Non-pigmented ciliary epithelial cell (primary cell): ENCODE results near the gene SLC38A8.

Experiments
- DNase-seq: peaks from one replicate; pipeline ENCODE4 v3.0.0-alpha.2; 2010; ENCODE audit warnings: low read depth

Gene SLC38A8

DNA sequence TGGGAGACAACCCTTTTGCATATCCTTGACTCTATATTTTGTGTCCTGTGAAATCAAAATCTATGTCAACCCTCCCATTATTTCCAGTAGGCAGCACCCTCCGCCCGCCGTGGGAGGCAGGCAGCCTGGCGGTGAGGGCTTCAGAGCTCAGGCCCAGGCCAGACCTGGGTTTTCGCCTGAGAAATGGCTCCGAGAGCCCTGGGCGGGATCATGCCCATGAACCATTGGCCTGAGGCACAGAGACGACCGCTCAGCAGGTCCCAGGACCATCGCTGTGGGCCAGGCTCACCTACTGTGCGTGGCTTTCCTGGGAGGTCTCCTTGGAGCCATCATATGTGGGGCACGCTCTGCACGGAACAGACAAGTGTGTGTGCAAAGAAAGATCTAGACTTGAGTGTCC is 6.3 kb upstream of the SLC38A8 start:
- DNase-seq: no peak

GRCh38 chr16:84048270-84048669 is 5.7 kb upstream of the SLC38A8 start:
- DNase-seq: no peak

- no peak for DNase-seq
Measured at GRCh38 chr16:84047626-84048025, 5.0 kb upstream of the SLC38A8 start.

DNA sequence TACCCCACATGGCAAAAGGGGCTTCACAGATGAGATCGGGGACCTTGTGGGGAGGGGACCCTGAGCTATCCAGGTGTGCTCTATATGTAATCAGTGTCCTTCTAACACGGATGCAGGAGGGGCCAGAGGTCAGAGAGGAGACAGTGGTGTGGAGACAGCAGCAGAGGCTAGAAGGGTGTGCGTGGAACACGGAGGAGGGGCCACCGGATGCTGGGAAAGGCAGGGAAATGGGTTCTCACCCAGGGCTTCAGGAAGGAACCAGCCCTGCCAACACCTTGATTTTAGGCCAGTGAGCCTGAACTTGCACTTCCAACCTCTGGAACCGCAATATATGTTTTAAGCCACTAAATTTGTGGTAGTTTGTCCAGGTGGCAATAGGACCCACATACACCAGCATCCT is 4.6 kb upstream of the SLC38A8 start:
- DNase-seq: no peak

- no peak for DNase-seq
Measured at GRCh38 chr16:84045818-84046470, 3.3 kb upstream of the SLC38A8 start.

- DNase-seq: no peak
Measured at GRCh38 chr16:84045001-84045817, 2.6 kb upstream of the SLC38A8 start.

DNA sequence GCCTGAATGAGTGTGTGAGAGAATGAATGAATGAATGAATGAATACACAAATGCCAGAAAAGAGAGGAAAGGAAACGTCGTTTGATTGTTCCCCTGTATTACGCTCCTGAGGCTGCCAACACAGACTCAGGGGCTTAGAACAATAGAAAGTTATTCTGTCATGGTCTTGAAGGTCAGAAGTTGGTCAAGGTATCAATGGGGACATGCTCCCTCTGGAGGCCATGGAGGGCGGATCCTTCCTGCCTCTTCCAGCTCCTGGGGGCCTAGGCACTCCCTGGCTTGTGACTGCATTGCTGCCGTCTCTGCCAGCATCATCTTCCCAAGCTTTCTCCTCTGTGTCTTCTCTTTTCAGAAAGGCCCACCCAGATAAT is 1.5 kb upstream of the SLC38A8 start:
- no peak for DNase-seq

DNA sequence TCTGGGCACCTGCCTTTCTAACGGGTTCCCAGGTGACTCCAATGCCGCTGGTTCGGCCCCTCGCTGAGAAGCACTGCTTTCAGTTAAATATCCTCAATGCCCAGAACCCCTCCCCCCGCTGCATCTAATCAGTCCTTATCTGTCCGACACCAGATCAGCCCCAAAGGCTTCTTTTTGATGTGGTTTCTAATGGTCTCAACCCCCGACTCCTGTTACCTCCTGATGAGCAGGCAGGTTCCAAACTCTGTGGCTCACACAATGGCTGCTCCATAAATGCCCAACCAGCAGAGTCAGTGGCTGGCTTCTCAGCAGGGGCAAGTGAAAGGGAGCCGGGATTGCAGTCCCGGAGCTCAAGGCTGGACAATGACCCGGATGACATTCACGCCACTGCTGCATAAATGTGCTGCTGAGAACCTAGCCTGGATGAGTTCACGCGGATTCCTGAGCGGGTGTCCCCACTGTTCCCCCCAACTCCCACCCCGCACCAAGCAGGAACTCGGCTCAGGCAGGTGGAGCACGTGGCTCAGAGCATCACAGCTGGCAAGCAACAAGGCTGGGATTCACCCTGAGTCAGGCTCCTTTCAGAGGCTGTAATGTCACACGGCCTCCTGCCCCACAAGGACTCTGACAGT is 1.0 kb upstream of the SLC38A8 start:
- DNase-seq: no peak

- no peak for DNase-seq
Measured at GRCh38 chr16:84042879-84043485, 387 bp upstream of the SLC38A8 start.

DNA sequence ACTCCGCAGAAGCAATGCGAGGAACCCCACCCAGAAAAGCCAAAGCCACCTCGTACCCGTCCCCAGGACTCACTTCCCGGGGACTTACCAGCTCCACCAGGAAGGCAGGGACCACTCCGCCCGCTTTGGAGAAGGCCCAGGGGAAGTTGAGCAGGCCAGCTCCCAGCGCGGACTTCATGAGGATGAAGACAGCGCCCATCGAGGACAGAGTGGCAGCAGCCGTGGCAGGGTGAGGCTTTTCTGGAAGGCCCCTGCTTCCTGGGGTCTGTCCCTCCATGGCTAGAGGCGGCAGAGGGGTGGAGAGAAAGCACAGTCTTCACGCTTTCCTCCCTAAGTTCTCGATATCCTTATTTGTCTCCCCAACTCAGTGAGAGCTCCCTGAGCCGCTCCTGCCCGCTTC is 714 bp downstream of the SLC38A8 start:
- DNase-seq: no peak

DNA sequence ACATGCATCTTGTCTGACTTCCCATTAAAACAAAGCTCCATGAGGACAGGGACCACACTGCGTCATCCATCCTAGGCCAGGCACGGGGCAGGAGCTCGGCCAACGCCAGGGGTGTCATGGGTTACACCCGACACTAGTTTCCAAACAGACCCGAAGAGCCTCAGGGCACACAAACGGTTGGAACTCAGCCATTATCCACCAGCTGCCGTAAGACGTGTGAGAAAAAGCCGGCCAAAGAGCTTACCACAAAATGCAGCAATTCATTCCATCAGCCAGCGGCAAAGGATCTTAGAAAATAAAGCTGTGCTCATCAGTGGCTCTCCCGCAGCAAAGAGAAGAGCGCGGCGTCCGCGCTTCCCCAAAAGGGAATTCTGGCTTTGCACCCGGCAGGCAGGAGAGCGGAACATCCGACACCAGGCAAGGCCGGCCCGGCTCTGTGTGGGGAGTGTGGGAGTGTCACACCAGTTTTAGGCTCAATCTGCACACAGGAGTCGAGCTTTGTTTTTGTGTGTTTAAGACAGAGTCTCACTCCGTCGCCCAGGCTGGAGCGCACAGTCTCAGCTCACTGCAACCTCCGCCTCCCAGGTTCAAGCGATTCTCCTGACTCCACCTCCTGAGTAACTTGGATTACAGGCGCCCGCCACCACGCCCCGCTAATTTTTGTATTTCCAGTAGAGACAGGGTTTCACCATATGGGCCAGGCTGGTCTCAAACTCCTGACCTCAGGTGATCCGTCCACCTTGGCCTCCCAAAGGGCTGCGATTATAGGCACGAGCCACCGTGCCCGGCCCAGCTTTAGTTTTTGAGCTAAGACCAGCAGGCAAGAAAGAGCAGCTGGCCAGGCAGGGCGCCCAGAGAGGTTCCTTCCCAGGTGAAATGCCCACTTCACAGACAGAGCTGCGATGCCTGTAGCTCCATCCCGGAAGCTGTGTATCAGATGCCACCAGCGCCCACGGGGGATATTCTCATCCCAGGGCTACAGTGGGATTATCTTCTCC is 1.5 kb downstream of the SLC38A8 start:
- DNase-seq: no peak

DNA sequence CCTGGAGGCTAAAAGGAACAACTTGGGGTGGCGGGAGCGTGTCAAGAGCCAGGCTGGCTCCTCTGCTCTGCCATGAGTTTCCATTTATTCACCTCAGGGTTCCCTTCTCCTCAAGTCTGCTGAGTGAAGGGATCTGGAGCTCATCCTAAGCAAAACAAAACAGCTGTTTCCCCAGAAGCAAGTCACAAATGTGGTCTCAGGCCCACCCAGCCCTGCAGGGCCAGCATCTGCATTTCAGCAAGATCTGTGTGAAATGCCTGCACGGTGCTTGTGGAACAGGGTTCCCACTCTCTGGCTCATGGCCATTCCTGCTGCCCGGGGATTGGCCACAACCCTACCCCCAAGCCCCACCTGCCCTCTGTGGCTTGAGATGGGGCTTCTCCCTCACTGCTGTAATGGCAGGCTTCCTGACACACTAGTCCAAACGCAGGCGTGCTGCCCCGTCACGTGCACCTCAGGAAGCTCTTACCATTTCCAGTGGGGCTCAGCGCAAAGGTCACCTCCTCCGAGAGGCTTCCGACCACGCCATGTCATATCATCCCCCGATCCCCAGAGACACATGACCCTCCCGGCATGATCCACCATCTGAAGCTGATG is 2.3 kb downstream of the SLC38A8 start:
- no peak for DNase-seq

- no peak for DNase-seq
Measured at GRCh38 chr16:84039696-84040095, 2.9 kb downstream of the SLC38A8 start.

DNA sequence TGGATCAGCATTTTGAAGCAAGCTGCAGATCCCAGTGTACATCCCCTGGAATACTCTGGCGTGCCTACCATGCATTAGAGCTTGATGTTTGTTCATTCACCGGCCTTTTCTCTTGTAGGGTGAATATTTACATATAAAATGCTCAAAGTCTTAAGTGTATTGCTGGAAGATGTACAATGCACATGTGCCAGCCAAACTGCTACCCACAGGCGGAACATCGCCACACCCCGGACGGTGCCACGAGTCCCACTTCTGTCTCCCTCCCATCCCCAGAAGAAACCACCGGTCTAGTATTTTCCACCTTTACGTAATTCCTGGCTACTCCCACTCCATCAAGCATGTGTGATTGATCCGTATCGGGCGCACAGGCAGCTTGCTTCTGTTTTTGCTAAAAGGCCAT is 4.1 kb downstream of the SLC38A8 start:
- no peak for DNase-seq

DNA sequence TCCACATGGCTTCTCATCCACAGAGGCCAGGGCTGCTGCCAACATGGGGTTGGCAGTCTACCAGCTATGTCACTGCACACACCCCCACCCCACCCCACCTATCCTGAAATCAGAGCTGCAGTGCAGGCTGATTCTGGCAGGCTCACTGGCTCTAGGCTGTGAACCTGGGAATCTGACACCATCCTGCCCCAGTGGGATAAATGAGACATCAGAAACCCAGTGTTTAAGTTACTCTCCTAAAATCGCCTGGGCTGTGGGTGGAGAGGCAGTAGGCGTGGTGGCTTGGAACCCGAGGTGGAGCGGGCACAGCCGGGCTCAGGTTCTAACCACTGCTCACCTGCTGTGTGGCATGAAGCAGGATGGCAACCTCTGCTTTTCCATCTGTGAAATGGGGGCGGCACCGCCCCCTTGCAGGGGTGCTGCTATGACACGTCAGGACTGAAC is 5.6 kb downstream of the SLC38A8 start:
- no peak for DNase-seq

- no peak for DNase-seq
Measured at GRCh38 chr16:84036131-84036530, 6.5 kb downstream of the SLC38A8 start.

GRCh38 chr16:84034516-84034915 is 8.1 kb downstream of the SLC38A8 start:
- DNase-seq: no peak

DNA sequence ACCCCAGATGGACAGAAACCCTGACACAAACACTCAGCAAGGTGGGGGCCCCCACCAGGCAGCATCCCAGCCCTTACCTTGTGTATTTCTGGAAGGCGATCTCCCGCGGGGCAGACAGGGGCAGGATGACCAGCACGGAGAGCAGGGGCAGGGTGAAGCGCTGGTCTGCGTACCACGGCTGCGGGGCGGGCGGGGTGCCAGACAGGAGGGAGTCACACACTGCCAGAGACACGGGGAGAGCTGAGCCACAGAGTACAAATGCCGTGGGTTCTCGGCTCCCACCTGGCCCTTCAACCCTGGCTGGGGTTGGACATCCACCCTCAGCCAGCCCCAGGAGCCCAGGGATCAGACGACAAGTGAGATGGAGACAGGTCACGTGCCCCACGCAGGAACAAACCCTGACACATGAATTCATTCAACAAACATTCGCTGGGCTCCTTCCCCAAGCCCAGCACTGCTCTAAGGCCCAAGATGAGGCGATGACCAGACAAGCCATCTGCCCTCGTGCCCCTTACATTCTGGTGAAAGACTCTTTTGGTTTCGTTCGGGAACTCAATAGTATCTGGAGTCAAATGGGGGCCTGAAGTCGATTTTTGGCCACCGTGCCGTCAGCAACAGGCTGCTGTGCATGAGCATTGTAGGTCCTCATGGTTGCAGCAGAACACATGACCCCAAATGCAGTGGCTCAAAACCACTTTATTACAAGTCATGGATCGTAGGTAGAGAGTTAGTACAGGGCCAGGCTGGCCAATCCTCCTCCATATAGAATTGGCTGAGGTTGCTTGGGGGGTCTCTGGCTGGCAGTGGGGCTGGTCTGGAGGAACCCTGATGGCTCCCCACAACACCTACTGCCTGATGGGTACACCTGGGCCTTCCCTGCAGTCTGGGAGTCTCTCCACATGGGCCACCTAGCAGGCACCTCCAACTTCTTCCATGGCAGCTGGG is 9.1 kb downstream of the SLC38A8 start:
- no peak for DNase-seq

GRCh38 chr16:84032458-84033178 is 10.0 kb downstream of the SLC38A8 start:
- no peak for DNase-seq
